ENCODE results near the gene COA3.

DNA sequence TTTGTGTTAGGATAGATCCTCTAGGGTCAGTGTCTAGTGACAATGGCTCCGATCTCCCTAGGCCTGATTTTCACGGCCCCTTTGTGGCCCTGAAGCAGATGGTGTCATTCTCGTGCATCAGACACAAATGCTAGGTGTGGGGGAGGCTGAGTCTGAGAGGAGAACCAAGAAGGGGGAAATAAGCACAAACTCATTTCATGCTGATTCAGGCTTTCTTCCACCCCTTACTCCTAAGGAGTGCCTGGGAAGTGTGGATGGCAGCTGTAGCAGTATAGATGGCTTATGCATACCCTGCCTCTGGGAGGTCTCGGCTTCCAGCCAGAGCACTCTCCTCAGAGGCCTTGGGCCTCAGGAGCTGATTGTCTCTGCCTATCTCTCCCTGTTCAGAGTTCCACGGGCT, 19.9 kb downstream of the COA3 start:
- TF ChIP-seq, protein P1, sequence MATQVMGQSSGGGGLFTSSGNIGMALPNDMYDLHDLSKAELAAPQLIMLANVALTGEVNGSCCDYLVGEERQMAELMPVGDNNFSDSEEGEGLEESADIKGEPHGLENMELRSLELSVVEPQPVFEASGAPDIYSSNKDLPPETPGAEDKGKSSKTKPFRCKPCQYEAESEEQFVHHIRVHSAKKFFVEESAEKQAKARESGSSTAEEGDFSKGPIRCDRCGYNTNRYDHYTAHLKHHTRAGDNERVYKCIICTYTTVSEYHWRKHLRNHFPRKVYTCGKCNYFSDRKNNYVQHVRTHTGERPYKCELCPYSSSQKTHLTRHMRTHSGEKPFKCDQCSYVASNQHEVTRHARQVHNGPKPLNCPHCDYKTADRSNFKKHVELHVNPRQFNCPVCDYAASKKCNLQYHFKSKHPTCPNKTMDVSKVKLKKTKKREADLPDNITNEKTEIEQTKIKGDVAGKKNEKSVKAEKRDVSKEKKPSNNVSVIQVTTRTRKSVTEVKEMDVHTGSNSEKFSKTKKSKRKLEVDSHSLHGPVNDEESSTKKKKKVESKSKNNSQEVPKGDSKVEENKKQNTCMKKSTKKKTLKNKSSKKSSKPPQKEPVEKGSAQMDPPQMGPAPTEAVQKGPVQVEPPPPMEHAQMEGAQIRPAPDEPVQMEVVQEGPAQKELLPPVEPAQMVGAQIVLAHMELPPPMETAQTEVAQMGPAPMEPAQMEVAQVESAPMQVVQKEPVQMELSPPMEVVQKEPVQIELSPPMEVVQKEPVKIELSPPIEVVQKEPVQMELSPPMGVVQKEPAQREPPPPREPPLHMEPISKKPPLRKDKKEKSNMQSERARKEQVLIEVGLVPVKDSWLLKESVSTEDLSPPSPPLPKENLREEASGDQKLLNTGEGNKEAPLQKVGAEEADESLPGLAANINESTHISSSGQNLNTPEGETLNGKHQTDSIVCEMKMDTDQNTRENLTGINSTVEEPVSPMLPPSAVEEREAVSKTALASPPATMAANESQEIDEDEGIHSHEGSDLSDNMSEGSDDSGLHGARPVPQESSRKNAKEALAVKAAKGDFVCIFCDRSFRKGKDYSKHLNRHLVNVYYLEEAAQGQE (IDR thresholded peaks at IDR 0.05; ENCODE audit: insufficient replicate concordance, low read depth): no peak
- no peak for TF ChIP-seq CTCF (IDR thresholded peaks at IDR 0.05; ENCODE audit: insufficient read depth, low read length)
- TF ChIP-seq POLR2AphosphoS5 (IDR thresholded peaks at IDR 0.05; ENCODE audit: low read depth): no peak
- TF ChIP-seq GABPA (IDR thresholded peaks at IDR 0.05; ENCODE audit: low read depth): no peak
- no peak for TF ChIP-seq SPI1 (IDR thresholded peaks at IDR 0.05; ENCODE audit: borderline replicate concordance, low read depth)
